PC-3 (cell line): ENCODE results near the gene WFS1.

ENCODE experiments used
- EZH2 ChIP-seq: fragments of 300-600 bp; sonication (generic); IDR thresholded peaks from one replicate; pipeline ENCODE4 v1.6.1; 2017; ENCODE audit warnings: antibody characterized with exemption, mild to moderate bottlenecking, low read length; ENCODE audit not compliant: unreplicated experiment
- EZH2phosphoT487 ChIP-seq: fragments of 300-600 bp; sonication (generic); IDR thresholded peaks from 2 replicates; pipeline ENCODE4 v1.6.1; 2018; ENCODE audit warnings: mild to moderate bottlenecking, antibody characterized with exemption, low read length, borderline replicate concordance
- TF ChIP-seq, protein P1 (sequence below): fragments of 300-600 bp; sonication (generic); conservative IDR thresholded peaks from 2 replicates; pipeline ENCODE4 v1.5.1; 2017; ENCODE audit warnings: antibody characterized with exemption, low read depth, mild to moderate bottlenecking, low read length

DNA sequence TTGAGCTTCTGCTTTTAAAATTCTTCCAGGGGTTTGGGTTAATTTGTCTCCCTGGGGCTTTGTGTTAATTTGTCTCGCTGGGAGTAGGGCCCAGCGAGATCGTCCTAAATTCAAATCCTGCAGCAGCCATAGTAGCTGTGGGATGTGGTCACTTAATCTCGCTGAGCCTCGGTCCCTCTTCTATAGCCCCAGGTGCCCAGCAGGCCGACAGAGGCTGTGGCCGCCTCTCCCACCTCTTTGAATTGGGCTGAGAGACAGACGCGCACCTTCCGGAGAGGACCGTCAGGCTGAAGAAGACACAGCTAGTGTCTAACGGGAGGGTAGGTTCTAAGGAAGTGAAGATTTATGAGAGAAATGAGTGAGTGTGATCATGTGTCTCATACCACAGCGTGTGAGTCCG, 15.7 kb upstream of the WFS1 start:
- TF ChIP-seq, protein P1, sequence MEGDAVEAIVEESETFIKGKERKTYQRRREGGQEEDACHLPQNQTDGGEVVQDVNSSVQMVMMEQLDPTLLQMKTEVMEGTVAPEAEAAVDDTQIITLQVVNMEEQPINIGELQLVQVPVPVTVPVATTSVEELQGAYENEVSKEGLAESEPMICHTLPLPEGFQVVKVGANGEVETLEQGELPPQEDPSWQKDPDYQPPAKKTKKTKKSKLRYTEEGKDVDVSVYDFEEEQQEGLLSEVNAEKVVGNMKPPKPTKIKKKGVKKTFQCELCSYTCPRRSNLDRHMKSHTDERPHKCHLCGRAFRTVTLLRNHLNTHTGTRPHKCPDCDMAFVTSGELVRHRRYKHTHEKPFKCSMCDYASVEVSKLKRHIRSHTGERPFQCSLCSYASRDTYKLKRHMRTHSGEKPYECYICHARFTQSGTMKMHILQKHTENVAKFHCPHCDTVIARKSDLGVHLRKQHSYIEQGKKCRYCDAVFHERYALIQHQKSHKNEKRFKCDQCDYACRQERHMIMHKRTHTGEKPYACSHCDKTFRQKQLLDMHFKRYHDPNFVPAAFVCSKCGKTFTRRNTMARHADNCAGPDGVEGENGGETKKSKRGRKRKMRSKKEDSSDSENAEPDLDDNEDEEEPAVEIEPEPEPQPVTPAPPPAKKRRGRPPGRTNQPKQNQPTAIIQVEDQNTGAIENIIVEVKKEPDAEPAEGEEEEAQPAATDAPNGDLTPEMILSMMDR = no peak
- no peak for TF ChIP-seq EZH2phosphoT487
- no peak for TF ChIP-seq EZH2
